Measurements from ENCODE around the gene PCDHB12. TPM values are rescaled to one million over a fixed set of nuclear protein-coding genes. Genes with fewer than 3 reads are reported as not detected.
A peak's percentile ranks its signal among the peaks of the same experiment; 100 is the strongest.
"Not testable (repeated sequence)": the region's sequence is repeated elsewhere in the genome, so short reads cannot be mapped to it uniquely, and the experiment has no call there.

PCDHB12 gene
- total RNA-seq, 4 donors from 2014 or later, result 0.35 to 4.1 (median 0.88) TPM

DNA sequence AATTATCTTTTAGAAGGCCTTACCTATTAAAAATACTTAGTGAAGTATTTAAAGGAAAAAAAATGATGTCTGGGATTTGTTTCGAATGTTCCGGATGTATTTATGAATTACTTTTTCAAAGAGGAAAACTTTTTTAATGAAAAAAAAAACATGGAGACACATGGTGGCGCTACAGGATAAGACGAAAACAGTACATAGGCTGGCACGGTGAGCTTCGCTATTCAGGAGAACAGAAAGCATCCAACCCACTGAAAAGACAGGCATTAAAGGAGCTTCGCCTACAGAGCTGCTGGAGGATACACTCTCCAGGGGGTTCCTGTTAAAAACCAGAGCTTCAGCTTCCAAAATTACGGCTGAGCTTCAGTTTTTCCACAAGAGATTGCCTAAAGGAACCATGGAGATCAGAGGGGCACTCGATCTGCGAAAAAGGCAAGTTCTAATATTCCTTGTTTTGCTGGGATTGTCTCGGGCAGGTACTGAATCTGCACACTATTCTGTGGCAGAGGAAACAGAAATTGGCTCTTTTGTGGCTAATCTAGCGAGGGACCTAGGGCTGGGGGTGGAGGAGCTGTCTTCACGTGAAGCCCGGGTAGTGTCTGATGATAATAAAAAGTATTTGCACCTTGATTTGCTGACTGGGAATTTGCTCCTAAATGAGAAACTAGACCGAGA lies 14.7 kb downstream of the PCDHB12 start, which contains the start of gene PCDHB14:
TSS of gene PCDHB14 (plus strand) at position 232 of the 672 bp plus-strand sequence. CDS start at position 395, 163 bp downstream.
- H3K4me1 ChIP-seq, result no peaks in the 10 kb centered on the region
- peak within 1 kb of the TSS in 1 of 4 donors; percentile 11 for H3K4me3 ChIP-seq
- peaks cover 0 to 28% (median 0%) of the 10 kb centered on the region in 4 donors for H3K9me3 ChIP-seq
- H3K27ac ChIP-seq, result no peak within 1 kb of the TSS
- H3K36me3 ChIP-seq, result no peaks in the 10 kb centered on the region
- no peak for DNase-seq
- no peaks in the 10 kb centered on the region for H3K27me3 ChIP-seq
- TF ChIP-seq, protein P1, sequence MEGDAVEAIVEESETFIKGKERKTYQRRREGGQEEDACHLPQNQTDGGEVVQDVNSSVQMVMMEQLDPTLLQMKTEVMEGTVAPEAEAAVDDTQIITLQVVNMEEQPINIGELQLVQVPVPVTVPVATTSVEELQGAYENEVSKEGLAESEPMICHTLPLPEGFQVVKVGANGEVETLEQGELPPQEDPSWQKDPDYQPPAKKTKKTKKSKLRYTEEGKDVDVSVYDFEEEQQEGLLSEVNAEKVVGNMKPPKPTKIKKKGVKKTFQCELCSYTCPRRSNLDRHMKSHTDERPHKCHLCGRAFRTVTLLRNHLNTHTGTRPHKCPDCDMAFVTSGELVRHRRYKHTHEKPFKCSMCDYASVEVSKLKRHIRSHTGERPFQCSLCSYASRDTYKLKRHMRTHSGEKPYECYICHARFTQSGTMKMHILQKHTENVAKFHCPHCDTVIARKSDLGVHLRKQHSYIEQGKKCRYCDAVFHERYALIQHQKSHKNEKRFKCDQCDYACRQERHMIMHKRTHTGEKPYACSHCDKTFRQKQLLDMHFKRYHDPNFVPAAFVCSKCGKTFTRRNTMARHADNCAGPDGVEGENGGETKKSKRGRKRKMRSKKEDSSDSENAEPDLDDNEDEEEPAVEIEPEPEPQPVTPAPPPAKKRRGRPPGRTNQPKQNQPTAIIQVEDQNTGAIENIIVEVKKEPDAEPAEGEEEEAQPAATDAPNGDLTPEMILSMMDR (IDR thresholded peaks at IDR 0.05), result peak in 1 of 6 experiments; percentile 8
- no peak for TF ChIP-seq POLR2A (IDR thresholded peaks at IDR 0.05)

DNA sequence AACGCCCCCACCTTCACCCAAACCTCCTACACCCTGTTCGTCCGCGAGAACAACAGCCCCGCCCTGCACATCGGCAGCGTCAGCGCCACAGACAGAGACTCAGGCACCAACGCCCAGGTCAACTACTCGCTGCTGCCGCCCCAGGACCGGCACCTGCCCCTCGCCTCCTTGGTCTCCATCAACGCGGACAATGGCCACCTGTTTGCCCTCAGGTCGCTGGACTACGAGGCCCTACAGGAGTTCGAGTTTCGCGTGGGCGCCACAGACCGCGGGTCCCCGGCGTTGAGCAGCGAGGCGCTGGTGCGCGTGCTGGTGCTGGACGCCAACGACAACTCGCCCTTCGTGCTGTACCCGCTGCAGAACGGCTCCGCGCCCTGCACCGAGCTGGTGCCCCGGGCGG lies 16.3 kb downstream of the PCDHB12 start:
- not testable (repeated sequence) for H3K4me1 ChIP-seq, H3K27ac ChIP-seq, DNase-seq, H3K4me3 ChIP-seq, H3K27me3 ChIP-seq, H3K36me3 ChIP-seq
- peaks cover 0 to 35% (median 0%) of the 10 kb centered on the region in 4 donors for H3K9me3 ChIP-seq

DNA sequence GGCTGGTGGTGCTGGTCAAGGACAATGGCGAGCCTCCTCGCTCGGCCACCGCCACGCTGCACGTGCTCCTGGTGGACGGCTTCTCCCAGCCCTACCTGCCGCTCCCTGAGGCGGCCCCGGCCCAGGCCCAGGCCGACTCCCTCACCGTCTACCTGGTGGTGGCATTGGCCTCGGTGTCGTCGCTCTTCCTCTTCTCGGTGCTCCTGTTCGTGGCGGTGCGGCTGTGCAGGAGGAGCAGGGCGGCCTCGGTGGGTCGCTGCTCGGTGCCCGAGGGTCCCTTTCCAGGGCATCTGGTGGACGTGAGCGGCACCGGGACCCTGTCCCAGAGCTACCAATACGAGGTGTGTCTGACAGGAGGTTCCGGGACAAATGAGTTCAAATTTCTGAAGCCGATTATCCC lies 16.9 kb downstream of the PCDHB12 start:
- DNase-seq, H3K4me1 ChIP-seq, H3K36me3 ChIP-seq, H3K27me3 ChIP-seq, H3K4me3 ChIP-seq, H3K27ac ChIP-seq: not testable (repeated sequence)
- peaks cover 0 to 35% (median 0%) of the 10 kb centered on the region in 4 donors for H3K9me3 ChIP-seq

DNA sequence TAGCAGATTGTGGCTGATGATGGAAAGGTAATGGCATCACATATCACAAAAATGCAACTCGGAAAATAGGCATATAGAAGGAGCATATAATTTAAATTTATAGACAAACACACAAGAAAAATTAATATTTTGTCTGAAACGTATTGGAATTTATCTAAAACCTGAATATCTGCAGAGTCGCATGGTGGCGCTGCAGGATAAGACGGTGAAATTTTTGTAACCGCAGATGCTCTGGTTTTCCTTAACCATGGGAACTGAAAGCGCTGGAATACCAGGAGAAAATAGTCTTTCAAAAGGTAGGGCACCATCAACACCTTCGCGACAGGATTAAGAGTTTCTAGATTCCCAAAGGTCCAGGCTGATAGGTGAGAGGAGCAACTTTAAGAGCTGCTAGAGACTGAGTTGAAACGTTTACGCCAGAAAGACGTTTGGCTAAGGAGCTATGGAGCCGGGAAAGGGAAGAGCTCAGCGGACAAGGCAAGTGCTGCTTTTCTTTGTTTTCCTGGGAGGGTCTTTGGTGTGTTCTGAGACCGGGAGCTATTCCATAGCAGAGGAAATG lies 25.7 kb downstream of the PCDHB12 start:
- no peak for TF ChIP-seq POLR2A (IDR thresholded peaks at IDR 0.05)
- TF ChIP-seq, protein P1 (IDR thresholded peaks at IDR 0.05), result peak in 1 of 6 experiments; percentile 5
- H3K9me3 ChIP-seq, result peaks cover 0 to 41% (median 10%) of the 10 kb centered on the region in 4 donors
- no peaks in the 10 kb centered on the region for H3K27me3 ChIP-seq
- no peaks in the 10 kb centered on the region for H3K4me1 ChIP-seq
- no peak overlapping the region for H3K27ac ChIP-seq
- no peak for DNase-seq
- H3K4me3 ChIP-seq, result no peak overlapping the region
- no peaks in the 10 kb centered on the region for H3K36me3 ChIP-seq

DNA sequence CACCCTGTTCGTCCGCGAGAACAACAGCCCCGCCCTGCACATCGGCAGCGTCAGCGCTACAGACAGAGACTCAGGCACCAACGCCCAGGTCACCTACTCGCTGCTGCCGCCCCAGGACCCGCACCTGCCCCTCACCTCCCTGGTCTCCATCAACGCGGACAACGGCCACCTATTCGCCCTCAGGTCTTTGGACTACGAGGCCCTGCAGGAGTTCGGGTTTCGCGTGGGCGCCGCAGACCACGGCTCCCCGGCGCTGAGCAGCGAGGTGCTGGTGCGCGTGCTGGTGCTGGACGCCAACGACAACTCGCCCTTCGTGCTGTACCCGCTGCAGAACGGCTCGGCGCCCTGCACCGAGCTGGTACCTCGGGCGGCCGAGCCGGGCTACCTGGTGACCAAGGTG lies 27.4 kb downstream of the PCDHB12 start:
- not testable (repeated sequence) for DNase-seq, H3K4me3 ChIP-seq, H3K27ac ChIP-seq, H3K27me3 ChIP-seq, H3K4me1 ChIP-seq, H3K36me3 ChIP-seq
- H3K9me3 ChIP-seq, result peaks cover 0 to 52% (median 13%) of the 10 kb centered on the region in 4 donors

DNA sequence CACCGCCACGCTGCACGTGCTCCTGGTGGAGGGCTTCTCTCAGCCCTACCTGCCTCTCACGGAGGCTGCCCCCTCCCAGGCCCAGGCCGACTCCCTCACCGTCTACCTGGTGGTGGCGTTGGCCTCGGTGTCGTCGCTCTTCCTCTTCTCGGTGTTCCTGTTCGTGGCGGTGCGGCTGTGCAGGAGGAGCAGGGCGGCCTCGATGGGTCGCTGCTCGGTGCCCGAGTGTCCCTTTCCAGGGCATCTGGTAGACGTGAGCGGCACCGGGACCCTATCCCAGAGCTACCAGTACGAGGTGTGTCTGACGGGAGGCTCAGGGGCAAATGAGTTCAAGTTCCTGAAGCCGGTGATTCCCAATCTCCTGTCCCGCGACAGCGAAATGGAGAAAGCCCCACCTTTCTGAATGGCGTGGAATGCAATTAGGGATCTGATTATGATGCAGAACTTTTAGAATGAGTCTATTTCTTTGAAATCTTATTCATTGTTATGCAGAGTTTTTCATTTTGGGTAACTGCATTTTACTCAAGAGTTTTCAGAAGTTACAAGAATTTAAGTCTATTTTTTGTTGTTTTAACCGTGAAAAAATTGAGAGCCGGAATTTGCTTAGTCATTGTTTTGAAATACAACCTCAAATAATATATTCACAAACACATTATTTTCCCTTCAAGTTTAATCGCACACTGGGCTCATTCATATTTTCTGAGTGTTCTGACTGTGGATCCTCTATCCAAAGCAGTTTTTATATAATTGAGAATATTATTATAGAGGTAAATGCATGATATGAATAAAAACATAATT lies 28.2 kb downstream of the PCDHB12 start:
- DNase-seq, result no peak
- Histone ChIP-seq H3K4me1 (no peaks in the 10 kb centered on the region), H3K27me3 (no peaks in the 10 kb centered on the region), H3K27ac (no peak overlapping the region), H3K36me3 (no peaks in the 10 kb centered on the region), H3K9me3 (peaks cover 0 to 60% (median 17%) of the 10 kb centered on the region in 4 donors), H3K4me3 (no peak overlapping the region)
- no peak for TF ChIP-seq POLR2A (IDR thresholded peaks at IDR 0.05)
- TF ChIP-seq, protein P1 (IDR thresholded peaks at IDR 0.05), result no peak

DNA sequence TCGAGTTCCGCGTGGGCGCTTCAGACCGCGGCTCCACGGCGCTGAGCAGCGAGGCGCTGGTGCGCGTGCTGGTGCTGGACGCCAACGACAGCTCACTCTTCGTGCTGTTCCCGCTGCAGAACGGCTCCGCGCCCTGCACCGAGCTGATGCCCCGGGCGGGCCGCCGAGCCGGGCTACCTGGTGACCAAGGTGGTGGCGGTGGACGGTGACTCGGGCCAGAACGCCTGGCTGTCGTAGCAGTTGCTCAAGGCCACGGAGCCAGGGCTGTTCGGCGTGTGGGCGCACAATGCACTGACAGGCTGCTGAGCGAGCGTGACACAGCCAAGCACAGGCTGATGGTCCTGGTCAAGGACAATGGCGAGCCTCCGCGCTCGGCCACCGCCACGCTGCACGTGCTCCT lies 33.0 kb downstream of the PCDHB12 start:
- no peak for DNase-seq
- Histone ChIP-seq H3K27ac (no peak overlapping the region), H3K36me3 (no peaks in the 10 kb centered on the region), H3K4me1 (no peaks in the 10 kb centered on the region), H3K4me3 (no peak overlapping the region), H3K27me3 (no peaks in the 10 kb centered on the region), H3K9me3 (peaks cover 0 to 72% (median 20%) of the 10 kb centered on the region in 4 donors)
- no peak for TF ChIP-seq POLR2A (IDR thresholded peaks at IDR 0.05)
- TF ChIP-seq, protein P1 (IDR thresholded peaks at IDR 0.05), result no peak

All from Peyer's patch (tissue), 4 donors.